Dermis blood vessel endothelial cell (primary cell): ENCODE measurements around the gene NLGN2. TPM values are rescaled to one million over a fixed set of nuclear protein-coding genes. Genes with fewer than 3 reads are reported as not detected.

Experiments
- DNase-seq: peaks from one replicate; pipeline ENCODE4 v3.0.0; 2010
- total RNA-seq: library from RNA; depleted of rRNA; stranded (reverse); fragments of >200 nt; gene quantifications from 2 replicates; pipeline ENCODE4 v1.2.3, GENCODE V29; 2014

The NLGN2 gene
- total RNA-seq, 1 donor from 2014 or later: 2.7 TPM

GRCh38 chr17:7466318-7466638 is 58.6 kb downstream of the NLGN2 start:
- DNase-seq: no peak

- DNase-seq: peak; percentile 82
Observed at GRCh38 chr17:7466639-7467341, 59.1 kb downstream of the NLGN2 start.

GRCh38 chr17:7467498-7467897 is 59.9 kb downstream of the NLGN2 start:
- DNase-seq: no peak

GRCh38 chr17:7468290-7468689 is 60.6 kb downstream of the NLGN2 start:
- DNase-seq: no peak

- DNase-seq: no peak
Observed at GRCh38 chr17:7468804-7469389, 61.3 kb downstream of the NLGN2 start.

Other genes with a start within 250 kb of the NLGN2 start
- 9.5 and 18.2 TPM in 2 replicates for gene ASGR1, start 228.5 kb upstream of the NLGN2 start, total RNA-seq
- 13.4 and 21.5 TPM in 2 replicates for gene DLG4, start 188.0 kb upstream of the NLGN2 start, total RNA-seq
- 196 and 385 TPM in 2 replicates for gene ACADVL, start 187.9 kb upstream of the NLGN2 start, total RNA-seq
- gene DVL2, start 173.3 kb upstream of the NLGN2 start, total RNA-seq: 32.8 and 45.7 TPM in 2 replicates
- 41.4 and 42.8 TPM in 2 replicates for gene PHF23, start 168.4 kb upstream of the NLGN2 start, total RNA-seq
- gene GABARAP, start 165.4 kb upstream of the NLGN2 start, total RNA-seq: 148 and 196 TPM in 2 replicates
- 25.2 and 56.5 TPM in 2 replicates for gene CTDNEP1, start 156.1 kb upstream of the NLGN2 start, total RNA-seq
- 33.0 and 52.2 TPM in 2 replicates for gene ELP5, start 155.6 kb upstream of the NLGN2 start, total RNA-seq
- gene CLDN7, start 145.4 kb upstream of the NLGN2 start, total RNA-seq: 2.4 and 5.3 TPM in 2 replicates
- 0.28 and 0.34 TPM in 2 replicates for gene SLC2A4, start 126.1 kb upstream of the NLGN2 start, total RNA-seq
- 0.17 TPM in 1 of 2 replicates, not detected in the other for gene YBX2, start 113.2 kb upstream of the NLGN2 start, total RNA-seq
- gene EIF5A, start 100.2 kb upstream of the NLGN2 start, total RNA-seq: 416 and 525 TPM in 2 replicates
- gene GPS2, start 92.5 kb upstream of the NLGN2 start, total RNA-seq: 45.2 and 45.6 TPM in 2 replicates
- 17.3 and 23.3 TPM in 2 replicates for gene NEURL4, start 78.5 kb upstream of the NLGN2 start, total RNA-seq
- not detected in 2 replicates for gene ACAP1, start 71.3 kb upstream of the NLGN2 start, total RNA-seq
- 2.6 and 3.2 TPM in 2 replicates for gene KCTD11, start 55.7 kb upstream of the NLGN2 start, total RNA-seq
- not detected in 2 replicates for gene TMEM95, start 52.7 kb upstream of the NLGN2 start, total RNA-seq
- gene TNK1, start 26.8 kb upstream of the NLGN2 start, total RNA-seq: 2.2 and 3.6 TPM in 2 replicates
- gene PLSCR3, start 13.3 kb upstream of the NLGN2 start, total RNA-seq: 21.3 and 34.1 TPM in 2 replicates
- gene TMEM256, start 3.7 kb upstream of the NLGN2 start, total RNA-seq: 59.2 and 112 TPM in 2 replicates
- gene SPEM1, start 12.5 kb downstream of the NLGN2 start, total RNA-seq: not detected in 2 replicates
- not detected in 2 replicates for gene SPEM2, start 17.8 kb downstream of the NLGN2 start, total RNA-seq
- gene SPEM3, start 21.0 kb downstream of the NLGN2 start, total RNA-seq: not detected in 2 replicates
- 11.3 and 12.9 TPM in 2 replicates for gene TMEM102, start 27.6 kb downstream of the NLGN2 start, total RNA-seq
- gene FGF11, start 31.7 kb downstream of the NLGN2 start, total RNA-seq: 0.28 and 0.51 TPM in 2 replicates
- 4.6 and 5.8 TPM in 2 replicates for gene CHRNB1, start 37.2 kb downstream of the NLGN2 start, total RNA-seq
- 10.4 and 16.4 TPM in 2 replicates for gene ZBTB4, start 71.8 kb downstream of the NLGN2 start, total RNA-seq
- gene SLC35G6, start 73.6 kb downstream of the NLGN2 start, total RNA-seq: not detected in 2 replicates
- gene POLR2A, start 76.5 kb downstream of the NLGN2 start, total RNA-seq: 81.2 and 139 TPM in 2 replicates
- 9.2 and 26.1 TPM in 2 replicates for gene TNFSF12, start 141.2 kb downstream of the NLGN2 start, total RNA-seq
- 0.88 and 1.2 TPM in 2 replicates for gene TNFSF13, start 150.9 kb downstream of the NLGN2 start, total RNA-seq
- 79.8 and 89.3 TPM in 2 replicates for gene SENP3, start 154.1 kb downstream of the NLGN2 start, total RNA-seq
- gene CD68, start 171.8 kb downstream of the NLGN2 start, total RNA-seq: 0.17 and 2.1 TPM in 2 replicates
- 113 and 133 TPM in 2 replicates for gene MPDU1, start 176.0 kb downstream of the NLGN2 start, total RNA-seq
- gene SOX15, start 182.2 kb downstream of the NLGN2 start, total RNA-seq: 0.14 and 0.17 TPM in 2 replicates
- 38.8 and 51.1 TPM in 2 replicates for gene FXR2, start 207.1 kb downstream of the NLGN2 start, total RNA-seq
- 20.8 and 31.5 TPM in 2 replicates for gene SAT2, start 220.0 kb downstream of the NLGN2 start, total RNA-seq
- gene SHBG, start 222.3 kb downstream of the NLGN2 start, total RNA-seq: 0.51 TPM in 1 of 2 replicates, not detected in the other
- gene ATP1B2, start 243.1 kb downstream of the NLGN2 start, total RNA-seq: not detected in 2 replicates